Measurements from ENCODE around the gene STAT2. TPM values are rescaled to one million over a fixed set of nuclear protein-coding genes. Genes with fewer than 3 reads are reported as not detected.

STAT2 gene
- 41.6 and 43.5 TPM in 2 replicates for total RNA-seq (2016; rRNA removed; fragmentation: Illumina TruSeq; extraction: Trizol)
- 8.2 and 10.4 TPM in 2 replicates for total RNA-seq (2016; cell fraction: cytosol; rRNA removed; fragmentation: Illumina TruSeq; extraction: Trizol; ENCODE audit: low read depth)
- 38.2 and 47.1 TPM in 2 replicates for total RNA-seq (2016; cell fraction: insoluble cytoplasmic fraction; rRNA removed; fragmentation: Illumina TruSeq; extraction: Trizol)
- total RNA-seq (2016; cell fraction: membrane; rRNA removed; fragmentation: Illumina TruSeq; extraction: Trizol), result 6.1 and 7.9 TPM in 2 replicates
- total RNA-seq (2016; cell fraction: nucleus; rRNA removed; fragmentation: Illumina TruSeq; extraction: Trizol), result 59.2 and 64.5 TPM in 2 replicates
- polyA plus RNA-seq (2011; rRNA removed), result 84.6 and 107 TPM in 2 replicates
- 34.2 and 40.4 TPM in 2 replicates for polyA plus RNA-seq (2011; cell fraction: cytosol; rRNA removed)
- polyA plus RNA-seq (2011; cell fraction: nucleus; rRNA removed), result 316 and 363 TPM in 2 replicates
- 39.4 and 48.7 TPM in 2 replicates for polyA plus RNA-seq (2012)
- polyA plus RNA-seq (2016; cell fraction: cytosol; fragmentation: Illumina TruSeq; extraction: Trizol; ENCODE audit: low read depth), result 0.74 and 0.92 TPM in 2 replicates
- polyA plus RNA-seq (2016; cell fraction: insoluble cytoplasmic fraction; fragmentation: Illumina TruSeq; extraction: Trizol; ENCODE audit: low read depth), result 17.0 and 20.3 TPM in 2 replicates
- 2.5 and 2.7 TPM in 2 replicates for polyA plus RNA-seq (2016; cell fraction: membrane; fragmentation: Illumina TruSeq; extraction: Trizol; ENCODE audit: low read depth)
- polyA plus RNA-seq (2016; cell fraction: nucleus; fragmentation: Illumina TruSeq; extraction: Trizol; ENCODE audit: insufficient read depth, low read depth), result 104 and 121 TPM in 2 replicates
- 68.9 and 86.5 TPM in 2 replicates for polyA minus RNA-seq (2011; rRNA and poly(A)+ RNA removed; ENCODE audit: low replicate concordance)
- 29.2 and 34.2 TPM in 2 replicates for polyA minus RNA-seq (2011; cell fraction: cytosol; rRNA and poly(A)+ RNA removed)
- polyA minus RNA-seq (2011; cell fraction: nucleus; rRNA and poly(A)+ RNA removed), result 182 and 240 TPM in 2 replicates
- percentile 63 among the genes with signal in this experiment for Bru-seq, nascent RNA
- BruChase-seq, experiment 1, labeled RNA remaining after a 6-hour chase, result percentile 74 among the genes with signal in this experiment
- percentile 68 among the genes with signal in this experiment for BruChase-seq, experiment 2, labeled RNA remaining after a 2-hour chase
- long read RNA-seq, experiment 1, partial matches to known transcripts, result 1 of 8 reads
- long read RNA-seq, experiment 1, other reads (novel, unspliced or antisense), result 7 of 8 reads
- long read RNA-seq, experiment 2, partial matches to known transcripts, result 1 of 3 reads
- long read RNA-seq, experiment 2, other reads (novel, unspliced or antisense), result 2 of 3 reads

- Histone ChIP-seq H3K4me3 (replicated peaks in 1 of 3; ENCODE audit: insufficient read depth in 1 of 3, low read depth in 2 of 3, low read length in 3 of 3) (peak within 1 kb of the TSS; percentile 83 to 94 (median 87)), H3K9me3 (ENCODE audit: low read length) (no peaks in the 10 kb centered on the region), H3K36me3 (replicated peaks in 1 of 2; ENCODE audit: control insufficient read depth in 1 of 2, insufficient read depth in 2 of 2, low read length in 2 of 2) (peaks cover 7 to 13% of the 10 kb centered on the region in 2 experiments), H3K27me3 (ENCODE audit: control insufficient read depth in 1 of 2, insufficient read depth in 2 of 2, low read length in 2 of 2) (no peaks in the 10 kb centered on the region), H4K20me1 (ENCODE audit: insufficient read depth, low read length) (no peaks in the 10 kb centered on the region), H2AFZ (ENCODE audit: low read length) (peak within 1 kb of the TSS; percentile 69), H3K9ac (ENCODE audit: insufficient read depth, low read depth, low read length) (peak within 1 kb of the TSS; percentile 84), H3K79me2 (ENCODE audit: insufficient read depth, low read length) (peaks cover 21% of the 10 kb centered on the region), H3K4me1 (ENCODE audit: insufficient read depth, low read length) (peaks cover 72% of the 10 kb centered on the region), H3K27ac (ENCODE audit: extremely low read length, insufficient read depth, low read length) (peak within 1 kb of the TSS; percentile 83), H3K4me2 (ENCODE audit: low read depth, low read length) (peak within 1 kb of the TSS; percentile 81)
- in situ Hi-C loops (cut with HindIII; ENCODE audit: extremely low pct_ligation_motif_present, low pct_unique_long_range_greater_than_20kb), result no loop called here
- DNase-seq (ENCODE audit: low spot score) (peak; percentile 98), ATAC-seq (peak; percentile 93), FAIRE-seq (peak; percentile 97)
- ChIA-PET CTCF (ENCODE audit: low intra/inter-chr PET ratio, low total read pairs) (no interaction called here), POLR2A (interaction anchor here (0.5 to 7.9 kb wide), 34 partner anchors 9 to 386 kb away, joined by 3 to 81 read pairs (median 5); partner anchors contain the start of genes CNPY2, COQ10A, ESYT1 and IL23A)
- intact Hi-C loops (cut with micrococcal nuclease; ENCODE audit: unreplicated experiment), result loop anchor here (1.0 to 2.0 kb wide), 2 partner anchors 44 to 105 kb away; no protein-coding TSS in a partner anchor
- BruUV-seq (replicated peaks), result no TSS peak
- 1% methylated on average over 32 of the region's 54 CpGs for WGBS (ENCODE audit: low lambda C conversion rate)
- TF ChIP-seq, protein P1, sequence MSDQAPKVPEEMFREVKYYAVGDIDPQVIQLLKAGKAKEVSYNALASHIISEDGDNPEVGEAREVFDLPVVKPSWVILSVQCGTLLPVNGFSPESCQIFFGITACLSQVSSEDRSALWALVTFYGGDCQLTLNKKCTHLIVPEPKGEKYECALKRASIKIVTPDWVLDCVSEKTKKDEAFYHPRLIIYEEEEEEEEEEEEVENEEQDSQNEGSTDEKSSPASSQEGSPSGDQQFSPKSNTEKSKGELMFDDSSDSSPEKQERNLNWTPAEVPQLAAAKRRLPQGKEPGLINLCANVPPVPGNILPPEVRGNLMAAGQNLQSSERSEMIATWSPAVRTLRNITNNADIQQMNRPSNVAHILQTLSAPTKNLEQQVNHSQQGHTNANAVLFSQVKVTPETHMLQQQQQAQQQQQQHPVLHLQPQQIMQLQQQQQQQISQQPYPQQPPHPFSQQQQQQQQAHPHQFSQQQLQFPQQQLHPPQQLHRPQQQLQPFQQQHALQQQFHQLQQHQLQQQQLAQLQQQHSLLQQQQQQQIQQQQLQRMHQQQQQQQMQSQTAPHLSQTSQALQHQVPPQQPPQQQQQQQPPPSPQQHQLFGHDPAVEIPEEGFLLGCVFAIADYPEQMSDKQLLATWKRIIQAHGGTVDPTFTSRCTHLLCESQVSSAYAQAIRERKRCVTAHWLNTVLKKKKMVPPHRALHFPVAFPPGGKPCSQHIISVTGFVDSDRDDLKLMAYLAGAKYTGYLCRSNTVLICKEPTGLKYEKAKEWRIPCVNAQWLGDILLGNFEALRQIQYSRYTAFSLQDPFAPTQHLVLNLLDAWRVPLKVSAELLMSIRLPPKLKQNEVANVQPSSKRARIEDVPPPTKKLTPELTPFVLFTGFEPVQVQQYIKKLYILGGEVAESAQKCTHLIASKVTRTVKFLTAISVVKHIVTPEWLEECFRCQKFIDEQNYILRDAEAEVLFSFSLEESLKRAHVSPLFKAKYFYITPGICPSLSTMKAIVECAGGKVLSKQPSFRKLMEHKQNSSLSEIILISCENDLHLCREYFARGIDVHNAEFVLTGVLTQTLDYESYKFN (CRISPR knock-in tag; conservative IDR thresholded peaks at IDR 0.05), result peak; percentile 70
- 0 out of 2 replicates have a peak, but pooled peaks have one; percentile 16 for TF ChIP-seq BCL3 (CRISPR knock-in tag; IDR thresholded peaks at IDR 0.05)
- peak; percentile 80 for TF ChIP-seq ASH2L (IDR thresholded peaks at IDR 0.05; ENCODE audit: insufficient read length, low read depth, low read length)
- 0 out of 2 replicates have a peak, but pooled peaks have one; percentile 42 for TF ChIP-seq ZNF724P (CRISPR knock-in tag; IDR thresholded peaks at IDR 0.05; ENCODE audit: borderline replicate concordance)
- no peak for TF ChIP-seq U2AF1 (optimal IDR thresholded peaks at IDR 0.05; ENCODE audit: low read depth, low read length)
- no peak for TF ChIP-seq ZNF567 (CRISPR knock-in tag; IDR thresholded peaks at IDR 0.05; ENCODE audit: borderline replicate concordance)
- no peak for TF ChIP-seq ZNF337 (CRISPR knock-in tag; IDR thresholded peaks at IDR 0.05; ENCODE audit: borderline replicate concordance, low read depth)
- TF ChIP-seq, protein P2, sequence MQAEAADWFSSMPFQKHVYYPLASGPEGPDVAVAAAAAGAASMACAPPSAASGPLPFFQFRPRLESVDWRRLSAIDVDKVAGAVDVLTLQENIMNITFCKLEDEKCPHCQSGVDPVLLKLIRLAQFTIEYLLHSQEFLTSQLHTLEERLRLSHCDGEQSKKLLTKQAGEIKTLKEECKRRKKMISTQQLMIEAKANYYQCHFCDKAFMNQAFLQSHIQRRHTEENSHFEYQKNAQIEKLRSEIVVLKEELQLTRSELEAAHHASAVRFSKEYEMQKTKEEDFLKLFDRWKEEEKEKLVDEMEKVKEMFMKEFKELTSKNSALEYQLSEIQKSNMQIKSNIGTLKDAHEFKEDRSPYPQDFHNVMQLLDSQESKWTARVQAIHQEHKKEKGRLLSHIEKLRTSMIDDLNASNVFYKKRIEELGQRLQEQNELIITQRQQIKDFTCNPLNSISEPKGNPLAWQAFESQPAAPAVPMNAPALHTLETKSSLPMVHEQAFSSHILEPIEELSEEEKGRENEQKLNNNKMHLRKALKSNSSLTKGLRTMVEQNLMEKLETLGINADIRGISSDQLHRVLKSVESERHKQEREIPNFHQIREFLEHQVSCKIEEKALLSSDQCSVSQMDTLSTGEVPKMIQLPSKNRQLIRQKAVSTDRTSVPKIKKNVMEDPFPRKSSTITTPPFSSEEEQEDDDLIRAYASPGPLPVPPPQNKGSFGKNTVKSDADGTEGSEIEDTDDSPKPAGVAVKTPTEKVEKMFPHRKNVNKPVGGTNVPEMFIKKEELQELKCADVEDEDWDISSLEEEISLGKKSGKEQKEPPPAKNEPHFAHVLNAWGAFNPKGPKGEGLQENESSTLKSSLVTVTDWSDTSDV (CRISPR knock-in tag; IDR thresholded peaks at IDR 0.05), result no peak
Observed at GRCh38 chr12:56359851-56360767, at the start of gene STAT2. STAT2 (minus strand) TSS chr12:56360107; CDS start chr12:56356571, 3,536 bp downstream.
